BJ (cell line): ENCODE measurements around the gene CNP. TPM values are rescaled to one million over a fixed set of nuclear protein-coding genes. Genes with fewer than 3 reads are reported as not detected.

ENCODE experiments used
- CTCF ChIA-PET: fragments of 350-600 bp; formaldehyde crosslinking; extraction: SDS; loops from one replicate; lab custom pipeline; 2021; ENCODE audit warnings: antibody characterized with exemption, inconsistent platforms; lab: Yijun Ruan, JAX
- POLR2A ChIA-PET: fragments of 300-600 bp; sonication (Branson Sonifier 250); formaldehyde crosslinking; extraction: SDS; loops from one replicate; lab custom pipeline; 2021; ENCODE audit warnings: antibody characterized with exemption; lab: Charles Lee
- DNase-seq: peaks from one replicate; pipeline ENCODE4 v3.0.0-alpha.2; 2011; ENCODE audit warnings: low read depth
- H3K27me3 ChIP-seq: 2 replicates; pipeline ENCODE4 v1.6.0; 2011; ENCODE audit warnings: low read length; ENCODE audit not compliant: control insufficient read depth, insufficient read depth
- H3K36me3 ChIP-seq: 2 replicates; pipeline ENCODE4 v1.5.1; 2011; ENCODE audit warnings: low read length; ENCODE audit not compliant: control insufficient read depth, insufficient read depth
- H3K4me3 ChIP-seq: 2 replicates; pipeline ENCODE4 v1.5.1; 2011; ENCODE audit warnings: low read depth, mild to moderate bottlenecking, control low read depth, low read length
- polyA plus RNA-seq: library from polyadenylated mRNA; depleted of rRNA; stranded (reverse); fragments of >200 nt; gene quantifications from 2 replicates; pipeline ENCODE4 v1.2.3, GENCODE V29; 2011
- TF ChIP-seq, protein P1 (sequence below): IDR thresholded peaks from 2 replicates; pipeline ENCODE4 v1.5.1; 2011; ENCODE audit warnings: low read depth, mild to moderate bottlenecking, control low read depth, inconsistent platforms, low read length, moderate library complexity; ENCODE audit not compliant: insufficient read depth

The CNP gene
- polyA plus RNA-seq, 1 experiment = 66.2 TPM

DNA sequence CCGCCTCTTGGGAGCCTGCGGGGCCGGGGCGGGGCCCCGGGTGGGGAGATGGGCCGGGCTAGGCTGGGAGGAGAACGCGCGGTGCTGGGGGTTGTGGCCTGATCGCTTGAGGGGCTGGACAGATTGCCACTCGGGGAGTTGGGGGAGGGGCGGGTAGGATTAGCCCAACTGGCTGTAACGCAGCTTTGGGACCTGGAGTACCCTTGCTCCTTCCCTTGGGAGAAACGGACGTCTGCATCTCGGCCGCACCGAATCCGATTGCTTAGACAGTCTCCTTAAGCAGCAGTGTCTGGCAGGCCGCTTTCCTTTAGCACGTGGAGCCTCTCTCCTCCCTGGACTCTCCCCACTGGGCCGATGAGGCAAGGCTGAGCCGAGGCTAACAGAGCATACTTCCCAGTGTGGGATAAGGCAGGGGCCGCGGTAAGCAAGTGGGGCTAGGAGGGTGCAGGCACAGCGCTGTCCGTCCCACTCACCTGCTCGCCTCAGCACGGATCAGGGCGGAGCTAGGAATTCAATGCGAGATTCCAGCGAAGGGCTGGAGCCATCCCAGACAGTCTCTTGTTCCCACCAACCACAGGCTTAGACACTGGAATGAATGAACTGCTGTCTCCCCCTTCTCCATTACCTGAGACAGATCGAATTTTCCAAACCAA lies 47.3 kb upstream of the CNP start:
- POLR2A ChIA-PET = interaction anchor here (0.6 kb wide), 1 partner anchor 36 kb away, joined by 5 read pairs; no protein-coding TSS in a partner anchor
- no peak for DNase-seq

DNA sequence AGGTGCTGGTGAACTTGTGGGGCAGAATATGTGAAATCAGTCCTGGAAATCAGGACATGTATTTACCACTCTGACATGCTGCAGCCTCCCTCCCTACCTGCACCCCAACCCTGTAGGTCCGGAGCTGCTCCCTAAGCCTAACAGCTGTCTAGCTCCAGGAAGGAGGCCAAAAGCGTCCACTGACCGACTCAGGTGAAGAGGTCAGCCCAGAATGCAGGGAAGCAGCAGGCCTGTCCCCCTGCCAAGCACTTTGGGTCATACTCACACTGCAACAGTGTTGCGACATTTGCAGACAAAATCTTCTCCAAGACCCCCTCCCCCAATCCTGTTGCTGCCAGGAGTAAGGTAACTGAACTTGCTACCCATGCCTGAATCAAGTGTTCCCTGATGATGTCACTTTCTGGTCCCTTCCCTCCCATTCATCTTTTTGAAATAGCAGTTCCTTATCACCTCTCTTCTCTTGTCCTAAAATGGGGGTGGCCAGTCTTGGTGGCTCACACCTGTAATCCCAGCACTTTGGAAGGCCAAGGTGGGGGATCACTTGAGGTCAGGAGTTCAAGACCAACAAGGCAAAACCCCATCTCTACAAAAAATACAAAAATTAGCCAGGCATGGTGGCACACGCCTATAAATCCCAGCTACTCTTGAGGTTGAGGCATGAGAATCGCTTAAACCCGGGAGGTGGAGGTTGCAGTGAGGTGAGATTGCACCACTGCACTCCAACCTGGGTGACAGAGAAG lies 46.6 kb upstream of the CNP start:
- Histone ChIP-seq H3K36me3 (no peaks in the 10 kb centered on the region), H3K4me3 (no peak overlapping the region), H3K27me3 (no peaks in the 10 kb centered on the region)
- ChIA-PET CTCF (no interaction called here), POLR2A (no interaction called here)
- DNase-seq = no peak
- TF ChIP-seq, protein P1, sequence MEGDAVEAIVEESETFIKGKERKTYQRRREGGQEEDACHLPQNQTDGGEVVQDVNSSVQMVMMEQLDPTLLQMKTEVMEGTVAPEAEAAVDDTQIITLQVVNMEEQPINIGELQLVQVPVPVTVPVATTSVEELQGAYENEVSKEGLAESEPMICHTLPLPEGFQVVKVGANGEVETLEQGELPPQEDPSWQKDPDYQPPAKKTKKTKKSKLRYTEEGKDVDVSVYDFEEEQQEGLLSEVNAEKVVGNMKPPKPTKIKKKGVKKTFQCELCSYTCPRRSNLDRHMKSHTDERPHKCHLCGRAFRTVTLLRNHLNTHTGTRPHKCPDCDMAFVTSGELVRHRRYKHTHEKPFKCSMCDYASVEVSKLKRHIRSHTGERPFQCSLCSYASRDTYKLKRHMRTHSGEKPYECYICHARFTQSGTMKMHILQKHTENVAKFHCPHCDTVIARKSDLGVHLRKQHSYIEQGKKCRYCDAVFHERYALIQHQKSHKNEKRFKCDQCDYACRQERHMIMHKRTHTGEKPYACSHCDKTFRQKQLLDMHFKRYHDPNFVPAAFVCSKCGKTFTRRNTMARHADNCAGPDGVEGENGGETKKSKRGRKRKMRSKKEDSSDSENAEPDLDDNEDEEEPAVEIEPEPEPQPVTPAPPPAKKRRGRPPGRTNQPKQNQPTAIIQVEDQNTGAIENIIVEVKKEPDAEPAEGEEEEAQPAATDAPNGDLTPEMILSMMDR = no peak

More for the DNA sequence above, 47.3 kb upstream of the CNP start:
- TF ChIP-seq, protein P1 = no peak
- H3K4me3 ChIP-seq = peak overlapping the region; percentile 93
- CTCF ChIA-PET = interaction anchor here (1.1 to 1.8 kb wide), 3 partner anchors 10 to 40 kb away, joined by 3 to 5 read pairs (median 5); no protein-coding TSS in a partner anchor
- no peaks in the 10 kb centered on the region for H3K36me3 ChIP-seq
- H3K27me3 ChIP-seq = no peaks in the 10 kb centered on the region

DNA sequence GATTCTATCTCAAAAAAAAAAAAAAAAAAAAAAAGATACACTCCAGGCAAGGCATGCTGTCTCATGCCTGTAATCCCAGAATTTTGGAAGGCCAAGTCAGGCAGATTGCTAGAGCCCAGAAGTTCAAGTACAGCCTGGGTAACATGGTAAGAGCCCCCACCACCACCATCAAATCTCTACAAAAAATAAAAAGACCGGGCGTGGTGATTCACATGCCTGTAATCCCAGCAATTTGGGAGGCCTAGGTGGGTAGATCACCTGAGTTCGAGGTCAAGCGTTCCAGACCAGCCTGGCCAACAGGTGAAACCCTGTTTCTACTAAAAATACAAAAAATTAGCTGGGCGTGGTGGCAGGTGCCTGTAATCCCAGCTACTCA lies 46.0 kb upstream of the CNP start:
- ChIA-PET CTCF (no interaction called here), POLR2A (interaction anchor here (0.5 kb wide), 1 partner anchor 184 kb away, joined by 3 read pairs; no protein-coding TSS in a partner anchor)
- Histone ChIP-seq H3K36me3 (no peaks in the 10 kb centered on the region), H3K27me3 (no peaks in the 10 kb centered on the region), H3K4me3 (no peak overlapping the region)
- TF ChIP-seq, protein P1 = no peak
- no peak for DNase-seq

DNA sequence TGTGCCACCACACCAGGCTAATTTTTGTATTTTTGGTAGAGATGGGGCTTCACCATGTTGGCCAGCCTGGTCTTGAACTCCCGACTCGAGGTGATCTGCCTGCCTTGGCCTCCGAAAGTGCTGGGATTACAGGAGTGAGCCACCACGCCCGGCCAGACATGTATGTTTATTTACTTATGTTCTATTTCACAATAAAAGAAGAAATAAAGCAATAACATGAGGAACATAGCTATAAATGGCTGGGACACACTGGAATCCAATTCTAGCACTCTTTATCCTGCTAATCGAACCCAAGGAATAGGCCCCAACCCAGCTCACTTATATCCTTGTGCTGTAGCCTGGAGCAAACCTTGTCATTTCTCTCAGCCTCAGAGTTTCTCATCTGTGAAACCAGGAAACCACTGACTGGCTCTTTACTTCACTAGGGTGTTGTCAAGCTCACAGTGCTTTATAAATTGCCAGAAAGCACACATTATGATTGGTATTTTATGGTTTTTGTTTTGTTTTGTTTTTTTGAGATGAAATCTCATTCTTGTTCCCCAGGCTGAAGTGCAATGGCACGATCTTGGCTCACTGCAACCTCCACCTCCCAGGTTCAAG lies 40.5 kb upstream of the CNP start:
- no peak for DNase-seq
- POLR2A ChIA-PET = no interaction called here

More for the DNA sequence above, 40.5 kb upstream of the CNP start:
- CTCF ChIA-PET = interaction anchor here (0.6 to 1.1 kb wide), 2 partner anchors 16 to 37 kb away, joined by 3 to 4 read pairs; no protein-coding TSS in a partner anchor
- TF ChIP-seq, protein P1 = no peak
- no peak overlapping the region for H3K4me3 ChIP-seq
- H3K36me3 ChIP-seq = no peaks in the 10 kb centered on the region
- H3K27me3 ChIP-seq = no peaks in the 10 kb centered on the region
